ENCODE results near the gene C2orf76. TPM values are rescaled to one million over a fixed set of nuclear protein-coding genes. Genes with fewer than 3 reads are reported as not detected.

The C2orf76 gene
- total and polyA plus RNA-seq, 2 donors (not counting 1 experiment from before 2014, with no cell fraction given) = 6.9 to 13.6 TPM

- CTCF ChIA-PET = interaction anchor here (1.3 kb wide), 1 partner anchor 10 kb away, joined by 3 read pairs; no protein-coding TSS in a partner anchor
- DNase-seq = no peak
- WGBS (ENCODE audit: insufficient coverage) = 95% methylated on average over 6 of the region's 6 CpGs
Observed at GRCh38 chr2:119349289-119349688, 17.3 kb downstream of the C2orf76 start.

DNA sequence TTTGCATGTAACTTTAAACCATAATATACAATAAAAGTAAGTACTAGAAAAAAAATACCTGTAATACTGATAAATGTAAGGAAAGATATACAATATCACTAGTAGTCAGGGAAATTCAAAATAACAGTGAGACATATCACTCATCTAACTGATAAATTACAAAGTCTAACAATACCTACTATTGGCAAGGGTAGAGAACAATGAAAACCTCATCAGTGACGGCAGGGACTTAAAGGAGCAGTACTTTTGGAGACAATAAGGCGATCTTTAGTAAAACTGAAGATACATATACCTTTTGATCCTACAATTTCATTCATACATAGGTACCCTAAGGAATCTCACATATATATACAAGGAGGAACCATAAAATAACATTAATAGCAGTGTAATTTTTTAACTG lies 24.9 kb downstream of the C2orf76 start:
- POLR2A ChIA-PET = no interaction called here
- H3K27ac Mint-ChIP-seq = no peak overlapping the region

More at GRCh38 chr2:119349289-119349688, 17.3 kb downstream of the C2orf76 start:
- H3K27me3 ChIP-seq (replicated peaks in 1 of 4; ENCODE audit: control extremely low read depth in 1 of 4, control insufficient read depth in 3 of 4, insufficient read depth in 4 of 4, low read length in 3 of 4) = no peaks in the 10 kb centered on the region
- no peak for ATAC-seq (ENCODE audit: low read depth)
- no peak overlapping the region for H3K4me3 Mint-ChIP-seq
- intact Hi-C loops (cut with micrococcal nuclease) = no loop called here
- peaks cover 16 to 17% of the 10 kb centered on the region in 2 donors for H3K4me1 ChIP-seq (ENCODE audit: control insufficient read depth in 2 of 2, insufficient read depth in 2 of 2, low read length in 2 of 2)
- H3K79me2 ChIP-seq (ENCODE audit: control insufficient read depth, insufficient read depth, low read length) = no peaks in the 10 kb centered on the region
- H3K9me3 ChIP-seq (ENCODE audit: control extremely low read depth in 1 of 3, control insufficient read depth in 2 of 3, insufficient read depth in 1 of 3, low read length in 2 of 3) = peaks cover 3 to 16% (median 10%) of the 10 kb centered on the region in 3 donors
- no peak overlapping the region for H3K9ac ChIP-seq (ENCODE audit: low read length)
- H3K4me2 ChIP-seq (replicated peaks; ENCODE audit: low read depth, low read length, poor library complexity, severe bottlenecking) = no peak overlapping the region
- H3K27ac Mint-ChIP-seq = no peak overlapping the region
- no peak overlapping the region for H3K27ac ChIP-seq (ENCODE audit: low read length in 2 of 2)
- TF ChIP-seq, protein P1, sequence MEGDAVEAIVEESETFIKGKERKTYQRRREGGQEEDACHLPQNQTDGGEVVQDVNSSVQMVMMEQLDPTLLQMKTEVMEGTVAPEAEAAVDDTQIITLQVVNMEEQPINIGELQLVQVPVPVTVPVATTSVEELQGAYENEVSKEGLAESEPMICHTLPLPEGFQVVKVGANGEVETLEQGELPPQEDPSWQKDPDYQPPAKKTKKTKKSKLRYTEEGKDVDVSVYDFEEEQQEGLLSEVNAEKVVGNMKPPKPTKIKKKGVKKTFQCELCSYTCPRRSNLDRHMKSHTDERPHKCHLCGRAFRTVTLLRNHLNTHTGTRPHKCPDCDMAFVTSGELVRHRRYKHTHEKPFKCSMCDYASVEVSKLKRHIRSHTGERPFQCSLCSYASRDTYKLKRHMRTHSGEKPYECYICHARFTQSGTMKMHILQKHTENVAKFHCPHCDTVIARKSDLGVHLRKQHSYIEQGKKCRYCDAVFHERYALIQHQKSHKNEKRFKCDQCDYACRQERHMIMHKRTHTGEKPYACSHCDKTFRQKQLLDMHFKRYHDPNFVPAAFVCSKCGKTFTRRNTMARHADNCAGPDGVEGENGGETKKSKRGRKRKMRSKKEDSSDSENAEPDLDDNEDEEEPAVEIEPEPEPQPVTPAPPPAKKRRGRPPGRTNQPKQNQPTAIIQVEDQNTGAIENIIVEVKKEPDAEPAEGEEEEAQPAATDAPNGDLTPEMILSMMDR (IDR thresholded peaks at IDR 0.05) = no peak
- TF ChIP-seq EZH2 (IDR thresholded peaks at IDR 0.05; ENCODE audit: borderline replicate concordance, insufficient read depth, low read depth, low read length, poor library complexity, severe bottlenecking) = no peak
- H2AFZ ChIP-seq (ENCODE audit: insufficient read depth, low read depth, low read length, poor library complexity, severe bottlenecking) = no peak overlapping the region
- H4K20me1 ChIP-seq (ENCODE audit: control insufficient read depth, insufficient read depth, low read length, poor library complexity, severe bottlenecking) = no peaks in the 10 kb centered on the region
- H3K4me1 Mint-ChIP-seq = peaks cover 22% of the 10 kb centered on the region
- no peak overlapping the region for H3K4me3 ChIP-seq (ENCODE audit: control extremely low read depth in 1 of 5, extremely low read depth in 1 of 5, insufficient read depth in 1 of 5, low read depth in 2 of 5, low read length in 4 of 5)
- no peaks in the 10 kb centered on the region for H3K27me3 Mint-ChIP-seq
- H3K36me3 ChIP-seq (replicated peaks in 1 of 2; ENCODE audit: control extremely low read depth in 1 of 2, control insufficient read depth in 1 of 2, extremely low read depth in 1 of 2, insufficient read depth in 2 of 2, low read length in 1 of 2) = no peaks in the 10 kb centered on the region
- H3K9me3 Mint-ChIP-seq (ENCODE audit: insufficient read depth) = no peaks in the 10 kb centered on the region
- POLR2A ChIA-PET = no interaction called here

More for the DNA sequence above, 24.9 kb downstream of the C2orf76 start:
- Histone ChIP-seq H2AFZ (ENCODE audit: insufficient read depth, low read depth, low read length, poor library complexity, severe bottlenecking) (no peak overlapping the region), H3K27ac (ENCODE audit: low read length in 2 of 2) (no peak overlapping the region), H3K36me3 (replicated peaks in 1 of 2; ENCODE audit: control extremely low read depth in 1 of 2, control insufficient read depth in 1 of 2, extremely low read depth in 1 of 2, insufficient read depth in 2 of 2, low read length in 1 of 2) (no peaks in the 10 kb centered on the region), H3K9ac (ENCODE audit: low read length) (no peak overlapping the region), H3K27me3 (replicated peaks in 1 of 4; ENCODE audit: control extremely low read depth in 1 of 4, control insufficient read depth in 3 of 4, insufficient read depth in 4 of 4, low read length in 3 of 4) (no peaks in the 10 kb centered on the region), H3K79me2 (ENCODE audit: control insufficient read depth, insufficient read depth, low read length) (peaks cover 14% of the 10 kb centered on the region), H4K20me1 (ENCODE audit: control insufficient read depth, insufficient read depth, low read length, poor library complexity, severe bottlenecking) (no peaks in the 10 kb centered on the region), H3K4me3 (ENCODE audit: control extremely low read depth in 1 of 5, extremely low read depth in 1 of 5, insufficient read depth in 1 of 5, low read depth in 2 of 5, low read length in 4 of 5) (no peak overlapping the region), H3K9me3 (ENCODE audit: control extremely low read depth in 1 of 3, control insufficient read depth in 2 of 3, insufficient read depth in 1 of 3, low read length in 2 of 3) (no peaks in the 10 kb centered on the region), H3K4me1 (ENCODE audit: control insufficient read depth in 2 of 2, insufficient read depth in 2 of 2, low read length in 2 of 2) (peaks cover 28 to 29% of the 10 kb centered on the region in 2 donors), H3K4me2 (replicated peaks; ENCODE audit: low read depth, low read length, poor library complexity, severe bottlenecking) (no peak overlapping the region)
- TF ChIP-seq, protein P1 (IDR thresholded peaks at IDR 0.05) = no peak
- TF ChIP-seq EZH2 (IDR thresholded peaks at IDR 0.05; ENCODE audit: borderline replicate concordance, insufficient read depth, low read depth, low read length, poor library complexity, severe bottlenecking) = no peak
- ATAC-seq (ENCODE audit: low read depth) (no peak), DNase-seq (no peak)
- peaks cover 23% of the 10 kb centered on the region for H3K4me1 Mint-ChIP-seq
- no peak overlapping the region for H3K4me3 Mint-ChIP-seq
- intact Hi-C loops (cut with micrococcal nuclease) = no loop called here
- no peaks in the 10 kb centered on the region for H3K9me3 Mint-ChIP-seq (ENCODE audit: insufficient read depth)
- WGBS (ENCODE audit: insufficient coverage) = no CpG with 5 or more reads among the region's 2 CpGs
- CTCF ChIA-PET = no interaction called here
- no peaks in the 10 kb centered on the region for H3K27me3 Mint-ChIP-seq
